HG02970 (cell line): ENCODE data around the gene ETV5.
"Not testable (repeated sequence)": the region's sequence is repeated elsewhere in the genome, so short reads cannot be mapped to it uniquely, and the experiment has no call there.

Experiments
- ATAC-seq: cut with Tn5 transposase; IDR thresholded peaks from one replicate; pipeline ENCODE4 v1.9.1; 2021; ENCODE audit warnings: mild to moderate bottlenecking, moderate library complexity, moderate number of reproducible peaks; ENCODE audit not compliant: unreplicated experiment, low FRiP score

ETV5 gene

GRCh38 chr3:186038360-186038759 is 70.5 kb downstream of the ETV5 start:
- ATAC-seq: no peak

GRCh38 chr3:186035277-186035676 is 73.6 kb downstream of the ETV5 start:
- no peak for ATAC-seq

GRCh38 chr3:186032321-186032720 is 76.6 kb downstream of the ETV5 start:
- no peak for ATAC-seq

GRCh38 chr3:186025993-186026392 is 82.9 kb downstream of the ETV5 start:
- ATAC-seq: not testable (repeated sequence)

GRCh38 chr3:186025161-186025560 is 83.7 kb downstream of the ETV5 start:
- no peak for ATAC-seq

GRCh38 chr3:186024210-186024609 is 84.7 kb downstream of the ETV5 start:
- ATAC-seq: no peak

- no peak for ATAC-seq
These were observed 86.0 kb downstream of the ETV5 start for GRCh38 chr3:186022931-186023330.

- no peak for ATAC-seq
These were observed 87.1 kb downstream of the ETV5 start for GRCh38 chr3:186021673-186022362.

GRCh38 chr3:186021250-186021649 is 87.6 kb downstream of the ETV5 start:
- not testable (repeated sequence) for ATAC-seq

- ATAC-seq: not testable (repeated sequence)
These were observed 89.6 kb downstream of the ETV5 start for GRCh38 chr3:186019288-186019687.

- no peak for ATAC-seq
These were observed 94.0 kb downstream of the ETV5 start for GRCh38 chr3:186014866-186015265.

GRCh38 chr3:186013312-186013711 is 95.6 kb downstream of the ETV5 start:
- no peak for ATAC-seq

- ATAC-seq: no peak
These were observed 96.8 kb downstream of the ETV5 start for GRCh38 chr3:186012137-186012536.

- ATAC-seq: no peak
These were observed 104.2 kb downstream of the ETV5 start for GRCh38 chr3:186004671-186005070.

GRCh38 chr3:186004209-186004608 is 104.7 kb downstream of the ETV5 start:
- no peak for ATAC-seq

- ATAC-seq: no peak
These were observed 105.3 kb downstream of the ETV5 start for GRCh38 chr3:186003610-186004009.

- no peak for ATAC-seq
These were observed 105.9 kb downstream of the ETV5 start for GRCh38 chr3:186002884-186003472.

GRCh38 chr3:186001842-186002241 is 107.0 kb downstream of the ETV5 start:
- ATAC-seq: no peak

GRCh38 chr3:185999221-185999620 is 109.7 kb downstream of the ETV5 start:
- no peak for ATAC-seq

- no peak for ATAC-seq
These were observed 110.8 kb downstream of the ETV5 start for GRCh38 chr3:185998136-185998535.

GRCh38 chr3:185997130-185997529 is 111.8 kb downstream of the ETV5 start:
- ATAC-seq: no peak
